Cerebellar cortex (tissue), 1 donor: ENCODE data around the gene HSF4.
A peak's percentile ranks its signal among the peaks of the same experiment; 100 is the strongest.

Experiments used
- DNase-seq: peaks from one replicate; pipeline ENCODE4 v3.0.0-alpha.2; 2015; ENCODE audit warnings: low spot score

HSF4 gene

DNA sequence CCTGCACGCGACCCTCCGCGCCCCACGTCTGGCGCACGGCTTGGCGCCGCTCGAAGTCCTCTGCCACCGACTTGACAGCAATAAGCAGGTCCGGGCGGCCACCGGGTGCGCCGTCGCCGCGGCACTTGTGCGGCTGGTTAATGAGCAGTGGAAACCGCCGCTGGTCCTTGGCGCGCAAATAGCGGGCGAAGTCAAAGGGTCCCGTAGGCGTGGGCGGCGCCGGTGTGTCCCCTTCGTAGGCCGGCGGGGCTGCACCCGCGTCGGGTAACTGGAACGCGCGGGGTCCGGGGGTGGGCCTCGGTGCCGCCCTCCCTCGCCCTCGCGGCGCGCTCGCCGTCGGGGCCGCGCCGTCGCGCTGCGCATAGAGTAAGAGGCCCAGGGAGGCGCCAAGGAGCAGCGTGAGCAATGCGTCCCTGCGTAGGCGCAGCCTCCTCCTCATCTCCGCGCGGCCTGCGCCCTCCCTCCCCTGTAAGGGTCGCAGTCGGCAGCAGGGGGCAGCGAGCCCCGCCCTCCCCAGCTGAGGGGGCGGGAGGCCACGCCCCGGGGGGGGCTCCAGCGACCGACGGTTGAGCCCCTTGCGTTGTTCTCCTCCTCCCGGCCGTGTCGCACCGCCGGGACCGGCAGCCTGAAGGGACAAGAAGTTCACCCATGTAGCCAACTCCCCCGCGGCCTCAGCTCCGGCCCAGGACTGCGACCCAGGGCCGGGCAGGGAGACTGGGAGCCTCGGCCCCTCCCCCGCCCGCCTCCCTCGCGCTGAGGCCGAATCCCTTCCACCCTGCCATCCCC lies 14.3 kb upstream of the HSF4 start:
- DNase-seq, result no peak

DNA sequence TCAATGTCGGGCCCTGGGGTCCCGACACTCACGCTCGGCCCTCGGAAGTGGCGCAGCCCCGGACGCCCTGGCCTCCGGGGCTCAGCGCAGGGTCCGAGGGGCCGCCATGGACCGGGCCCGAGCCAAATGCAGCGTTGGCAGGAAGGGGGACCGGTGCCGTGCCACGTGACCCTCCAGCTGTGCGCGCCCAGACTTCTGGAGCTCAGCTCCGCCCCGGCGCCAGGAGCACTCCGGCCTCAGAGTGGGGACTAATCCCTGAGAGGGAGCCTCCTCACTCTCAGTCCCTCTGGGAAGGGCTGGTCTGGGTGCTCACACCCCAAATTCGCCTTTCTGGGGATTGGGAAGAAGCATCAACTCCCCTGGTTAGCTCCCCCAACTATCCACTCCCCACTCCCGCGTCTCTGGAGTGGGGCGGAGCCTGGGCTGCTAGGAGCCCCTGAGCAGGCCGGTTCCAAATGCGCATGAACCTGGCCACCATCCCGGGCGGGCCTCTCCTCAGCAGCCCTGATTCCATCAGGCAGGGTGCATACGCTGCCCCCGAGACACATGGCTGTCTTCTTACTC lies 13.6 kb upstream of the HSF4 start, which contains the start of gene B3GNT9:
B3GNT9 (minus strand) TSS at position 166 of the 564 bp plus-strand sequence. CDS start 513 bp downstream, outside the sequence.
- no peak for DNase-seq

DNA sequence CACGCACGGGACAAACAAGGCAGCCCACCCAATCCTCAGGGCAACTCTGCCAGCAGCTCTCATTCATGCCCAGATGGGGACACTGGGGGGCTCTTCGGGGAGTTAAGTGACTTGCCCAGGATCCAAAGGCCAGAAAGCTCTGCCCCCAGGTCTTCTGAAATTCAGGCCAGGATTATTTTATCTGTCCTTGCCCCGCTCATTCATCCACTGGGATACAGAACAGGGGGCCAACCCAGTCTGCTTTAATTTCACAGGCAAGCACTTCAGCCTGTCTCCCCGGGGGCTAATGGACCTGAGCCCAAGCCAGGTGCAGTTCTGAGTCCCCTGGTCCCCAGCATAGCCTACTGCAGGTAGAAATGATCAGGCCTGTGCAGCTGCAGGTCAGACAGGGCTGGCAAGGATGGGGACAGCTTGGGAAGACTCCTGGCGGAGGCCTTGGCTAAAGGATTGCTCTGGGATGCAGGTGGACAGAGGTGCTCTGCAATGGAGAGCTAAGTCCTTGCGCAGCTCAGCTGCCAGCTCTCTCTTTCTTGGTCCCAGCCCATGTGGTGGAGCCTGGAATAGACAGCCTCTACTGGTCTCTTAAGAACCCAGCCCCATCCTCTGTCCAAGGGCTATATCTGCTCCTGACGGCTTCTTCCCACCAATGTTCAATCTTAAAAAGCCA lies 13.0 kb upstream of the HSF4 start:
- no peak for DNase-seq

DNA sequence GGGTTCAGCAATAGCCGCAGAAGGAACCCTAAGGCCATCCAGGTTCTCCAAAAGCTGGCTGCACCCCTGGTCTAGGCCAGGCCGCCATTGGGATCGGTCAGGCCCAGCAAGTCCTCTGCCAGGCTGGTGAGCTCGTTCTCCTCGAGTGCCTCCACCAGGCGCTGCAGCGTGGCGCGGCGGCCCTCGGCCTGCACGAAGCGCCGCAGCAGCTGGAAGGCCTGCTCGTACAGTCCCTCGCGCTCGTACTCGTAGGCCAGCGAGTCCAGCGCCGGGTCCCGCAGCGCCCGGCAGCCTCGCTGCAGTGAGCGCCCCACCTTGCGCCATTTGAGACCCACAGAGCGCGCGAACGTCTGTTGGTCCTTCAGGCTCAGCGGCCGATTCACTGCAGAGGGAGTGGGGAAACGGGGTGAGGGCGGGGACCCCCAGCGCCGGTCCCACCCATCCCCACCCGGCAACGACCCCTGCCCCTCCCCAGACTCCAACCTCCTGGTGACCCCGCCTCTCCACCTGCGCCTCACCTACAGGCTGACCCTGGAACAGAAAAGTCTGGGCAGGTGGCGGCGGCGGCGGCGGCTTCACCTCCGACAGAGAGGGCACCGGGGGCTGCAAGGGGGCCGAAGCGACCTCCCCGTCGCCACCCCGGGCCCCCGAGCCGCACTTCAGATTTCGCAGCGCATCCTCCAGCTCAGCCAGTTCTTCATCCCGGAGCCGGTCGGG lies 9.8 kb upstream of the HSF4 start:
- no peak for DNase-seq

DNA sequence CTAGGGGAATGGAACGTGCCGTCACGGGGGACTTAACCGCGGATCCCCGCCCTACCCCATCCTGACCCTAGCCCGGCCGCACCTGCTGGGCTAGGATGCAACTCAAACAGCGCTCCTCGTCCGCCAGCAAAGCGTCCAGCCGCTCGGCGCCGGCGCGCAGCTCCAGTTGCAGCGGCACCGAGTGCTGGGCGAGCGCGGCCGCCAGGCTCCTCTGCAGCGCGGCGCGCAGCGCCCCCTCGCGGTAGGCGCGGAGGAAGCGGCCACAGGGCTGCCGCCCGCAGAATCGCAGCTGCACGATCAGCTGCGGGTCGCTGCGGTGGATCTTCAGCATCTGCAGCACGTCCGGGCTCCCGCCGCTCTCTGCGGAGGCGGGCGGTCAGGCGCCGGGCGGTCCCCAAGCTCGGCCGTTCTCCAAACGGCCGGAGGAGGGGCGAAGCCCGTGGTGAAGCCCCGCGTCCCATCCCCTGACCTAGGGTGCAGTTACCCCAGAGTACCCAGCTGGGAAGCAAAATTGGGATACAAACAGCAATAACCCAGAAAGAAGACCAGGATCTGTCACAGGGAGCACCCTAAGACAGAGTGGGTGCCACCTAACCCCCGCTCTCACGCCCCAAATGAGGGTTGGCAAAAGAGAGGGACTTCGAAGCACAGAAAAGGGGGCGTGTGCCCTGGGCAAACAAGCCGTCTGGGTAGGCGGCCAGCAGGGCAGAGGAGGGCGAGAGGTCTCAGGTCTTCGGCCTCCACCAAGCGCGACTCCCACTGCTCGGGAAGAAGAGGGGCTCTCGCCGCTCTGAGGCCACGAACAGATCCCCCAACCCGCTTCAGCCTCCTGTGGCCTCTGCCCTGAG lies 9.0 kb upstream of the HSF4 start:
- no peak for DNase-seq

DNA sequence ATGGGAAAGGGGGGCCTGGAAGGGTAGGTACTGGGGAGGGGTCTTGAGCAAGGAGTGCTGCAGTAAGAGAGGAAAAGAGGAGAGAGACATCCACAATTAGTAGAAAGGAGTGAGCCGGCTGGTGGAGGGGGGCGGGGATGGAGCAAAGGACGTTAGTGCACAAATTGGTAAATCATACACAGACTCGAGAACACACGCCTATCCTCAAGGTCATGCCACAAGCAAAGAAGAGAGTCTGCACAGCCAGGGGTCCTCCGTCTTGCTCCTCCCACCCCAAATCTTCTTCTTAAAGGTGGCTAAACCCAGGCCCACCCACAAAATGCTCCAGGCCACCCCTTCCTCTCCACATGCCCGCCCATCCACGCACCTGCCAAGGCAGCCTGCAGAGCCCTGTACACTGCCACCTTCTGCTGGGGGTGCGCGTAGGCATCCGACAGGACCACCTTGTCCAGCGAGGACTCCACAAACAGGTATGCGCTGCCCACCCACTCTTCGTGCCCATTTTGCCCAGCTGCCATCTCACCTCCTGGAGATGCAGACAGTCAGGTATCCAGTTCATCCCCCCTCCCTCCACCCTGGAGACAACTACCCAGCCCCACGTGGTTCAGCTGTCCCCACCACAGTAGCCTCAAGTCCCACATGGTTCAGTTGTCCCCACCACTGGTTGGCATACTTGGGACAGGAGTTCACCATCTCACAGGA lies 8.3 kb upstream of the HSF4 start:
- no peak for DNase-seq

DNA sequence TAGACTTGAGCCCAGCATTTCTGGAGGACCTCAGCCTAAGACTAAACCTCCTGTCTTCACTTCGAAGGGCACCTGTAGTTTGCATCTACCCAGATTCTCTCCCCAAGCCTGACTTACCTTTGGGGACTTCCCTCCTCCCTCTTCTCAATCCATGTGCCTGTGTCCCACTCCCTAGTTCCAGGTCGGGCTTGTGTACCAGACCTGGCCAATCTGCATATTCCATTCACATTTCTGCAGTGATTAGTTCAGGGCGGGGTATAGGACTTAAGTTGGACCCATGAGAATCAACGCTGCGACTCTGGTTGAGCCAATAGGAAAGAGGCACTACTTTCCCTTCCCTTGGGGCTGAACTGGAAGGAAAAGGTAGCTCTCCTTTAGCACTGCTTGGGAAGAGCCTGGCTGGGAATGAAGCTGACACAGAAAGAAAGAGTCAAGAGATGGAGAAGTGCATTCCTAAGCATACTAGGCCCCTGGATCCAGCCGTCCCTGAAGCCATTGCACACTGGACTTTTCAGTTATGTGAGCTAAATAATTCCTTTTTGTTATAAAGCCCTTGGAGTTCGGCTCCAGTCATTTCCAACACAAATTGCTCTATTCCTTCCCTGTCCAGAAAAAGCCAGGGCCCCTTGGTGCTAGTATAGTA lies 7.3 kb upstream of the HSF4 start:
- no peak for DNase-seq

DNA sequence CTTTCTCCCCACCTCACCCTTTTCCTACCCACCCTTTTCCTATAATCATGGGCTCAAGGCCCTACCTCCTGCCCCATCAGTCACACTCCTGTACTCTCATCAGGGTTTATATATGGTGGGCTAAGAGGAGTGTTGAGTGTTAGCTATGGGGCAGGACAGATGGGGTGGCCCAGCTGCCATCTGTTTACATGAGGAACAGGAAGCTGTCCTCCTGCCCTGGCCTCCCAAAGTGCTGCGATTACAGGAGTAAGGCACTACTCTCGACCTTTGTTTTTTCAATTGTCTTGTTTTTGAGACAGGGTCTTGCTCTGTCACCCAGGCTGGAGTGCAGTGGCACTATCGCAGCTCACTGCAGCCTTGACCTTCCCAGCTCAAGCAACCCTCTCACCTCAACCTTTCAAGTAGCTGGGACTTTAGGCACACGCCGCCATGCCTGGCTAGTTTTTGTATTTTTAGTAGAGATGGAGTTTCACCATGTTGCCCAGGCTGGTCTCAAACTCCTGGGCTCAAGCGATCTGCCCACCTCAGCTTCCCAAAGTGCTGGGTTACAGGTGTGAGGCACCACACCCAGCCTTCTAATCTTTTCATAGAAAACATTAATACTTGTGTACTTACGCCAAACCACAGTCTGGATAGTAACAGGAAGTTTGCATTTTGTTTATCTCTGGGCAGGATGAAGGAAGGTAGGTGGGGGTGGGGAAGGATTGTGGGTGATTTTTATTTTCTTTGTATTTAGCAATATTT lies 6.5 kb upstream of the HSF4 start:
- DNase-seq, result no peak

DNA sequence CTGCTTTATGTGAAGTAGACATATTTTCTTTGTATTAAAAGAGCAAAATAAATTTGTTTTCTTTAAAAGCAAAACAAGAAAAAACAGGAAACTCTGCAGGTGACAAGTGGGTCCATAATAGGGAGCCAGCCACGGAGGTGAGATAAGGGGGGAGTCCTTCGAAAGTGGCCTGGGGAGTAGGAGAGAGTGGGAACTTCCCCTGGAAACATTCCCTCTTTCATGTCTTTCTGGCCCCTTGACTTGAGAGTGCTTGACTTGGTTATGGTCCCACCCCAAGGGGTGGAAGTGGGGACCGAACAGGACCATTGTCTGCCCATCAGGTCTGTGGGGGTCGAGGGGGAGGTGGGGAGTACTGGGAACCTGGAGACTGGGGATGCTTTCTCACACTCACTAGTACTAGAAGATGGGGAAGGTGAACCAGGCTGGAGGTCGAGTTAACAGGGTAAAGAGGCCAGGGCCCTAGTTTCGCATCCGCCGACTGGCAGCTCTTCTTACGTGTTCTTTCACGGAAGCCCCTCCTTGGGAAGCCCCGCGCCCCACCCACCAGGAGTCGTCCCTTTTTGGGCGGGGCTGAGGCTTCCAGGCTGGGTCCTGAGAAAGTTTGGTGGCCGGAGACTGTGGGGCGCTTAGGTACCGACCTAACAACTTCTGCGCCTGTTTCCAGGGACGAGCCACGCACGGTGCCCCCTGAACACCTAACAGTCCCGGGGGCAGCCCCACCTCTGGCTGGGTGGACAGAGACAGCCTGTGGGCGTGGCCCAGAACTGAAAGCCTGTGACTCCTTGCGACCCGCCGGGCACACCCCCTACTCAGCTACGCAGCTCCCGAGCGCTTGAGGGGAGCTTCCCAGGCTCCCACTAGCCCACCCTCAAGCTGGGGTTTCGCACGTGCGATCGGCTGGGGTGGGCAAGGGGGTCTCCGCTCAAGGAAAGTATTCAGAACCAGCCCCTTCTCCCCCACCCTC lies 5.6 kb upstream of the HSF4 start:
- no peak for DNase-seq

DNA sequence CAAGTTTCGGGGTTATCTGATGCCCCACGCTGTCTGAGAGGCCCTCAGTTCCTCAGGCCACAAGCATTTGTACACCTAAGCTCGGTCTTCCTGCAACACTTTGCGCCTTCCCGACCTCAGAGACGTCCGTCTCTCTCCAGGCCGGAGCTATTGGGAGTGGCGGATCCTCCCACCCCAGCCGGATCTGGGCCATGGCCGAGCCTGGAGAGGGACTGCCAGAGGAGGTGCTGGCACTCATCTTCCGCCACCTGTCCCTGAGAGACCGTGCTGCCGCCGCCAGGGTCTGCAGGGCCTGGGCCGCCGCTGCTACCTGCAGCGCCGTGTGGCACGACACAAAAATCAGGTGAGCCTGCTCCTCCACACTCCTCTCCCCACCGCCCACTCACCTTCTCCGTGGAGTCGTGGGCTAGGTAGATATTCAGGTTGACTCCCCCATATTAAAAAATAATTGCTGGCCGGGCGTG lies 2.9 kb upstream of the HSF4 start:
- peak; percentile 79 for DNase-seq

DNA sequence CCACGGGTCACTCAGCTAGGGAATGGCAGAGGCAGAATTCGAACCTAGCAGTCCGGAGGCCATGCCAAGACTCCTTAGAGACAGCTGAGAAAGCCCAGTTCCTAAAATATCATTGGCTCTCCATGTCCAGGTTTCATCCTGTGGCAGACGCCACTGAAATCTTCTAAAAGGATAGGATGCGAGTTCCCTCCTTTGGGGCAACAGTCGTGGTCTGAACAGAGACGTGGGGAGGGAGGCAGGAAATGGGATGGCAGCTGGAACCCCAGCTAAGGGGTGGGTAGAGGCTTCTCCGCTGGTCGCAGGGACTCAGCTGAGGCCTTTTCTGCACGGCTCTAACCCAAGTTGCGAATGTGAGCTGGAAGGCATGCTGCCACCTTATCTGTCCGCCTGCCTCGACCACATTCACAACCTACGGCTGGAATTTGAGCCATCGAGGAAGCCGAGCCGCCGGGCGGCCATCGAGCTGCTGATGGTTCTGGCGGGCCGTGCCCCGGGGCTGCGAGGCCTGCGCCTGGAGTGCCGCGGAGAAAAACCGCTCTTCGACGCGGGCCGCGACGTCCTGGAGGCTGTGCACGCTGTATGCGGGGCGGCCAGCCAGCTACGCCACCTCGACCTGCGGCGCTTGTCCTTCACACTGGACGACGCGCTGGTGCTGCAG lies 1.9 kb upstream of the HSF4 start:
- peak; percentile 73 for DNase-seq

DNA sequence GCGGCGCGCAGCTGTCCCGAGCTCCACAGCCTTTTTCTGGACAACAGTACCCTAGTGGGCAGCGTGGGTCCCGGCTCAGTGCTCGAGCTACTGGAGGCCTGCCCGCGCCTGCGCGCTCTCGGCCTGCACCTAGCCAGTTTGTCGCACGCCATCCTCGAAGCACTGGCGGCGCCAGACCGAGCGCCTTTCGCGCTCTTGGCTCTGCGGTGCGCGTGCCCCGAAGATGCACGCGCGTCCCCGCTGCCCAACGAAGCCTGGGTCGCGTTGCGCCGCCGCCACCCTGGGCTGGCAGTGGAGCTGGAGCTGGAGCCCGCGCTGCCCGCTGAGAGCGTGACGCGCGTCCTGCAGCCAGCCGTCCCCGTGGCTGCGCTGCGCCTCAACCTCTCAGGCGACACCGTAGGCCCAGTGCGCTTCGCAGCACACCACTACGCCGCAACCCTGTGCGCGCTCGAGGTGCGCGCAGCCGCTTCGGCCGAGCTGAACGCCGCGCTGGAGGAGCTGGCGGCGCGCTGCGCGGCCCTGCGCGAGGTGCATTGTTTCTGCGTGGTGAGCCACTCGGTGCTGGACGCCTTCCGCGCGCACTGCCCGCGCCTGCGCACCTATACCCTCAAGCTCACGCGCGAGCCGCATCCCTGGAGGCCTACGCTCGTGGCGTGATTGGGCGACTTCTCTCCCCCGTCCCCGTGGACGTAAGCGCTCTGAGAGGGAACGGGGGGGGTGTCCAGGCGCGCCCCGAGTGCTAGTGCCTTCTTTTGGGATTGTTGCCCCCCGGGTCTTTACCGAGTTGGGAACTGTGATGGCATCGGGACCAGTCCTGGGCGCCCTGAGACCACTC lies 1.2 kb upstream of the HSF4 start:
- DNase-seq, result peak; percentile 81

DNA sequence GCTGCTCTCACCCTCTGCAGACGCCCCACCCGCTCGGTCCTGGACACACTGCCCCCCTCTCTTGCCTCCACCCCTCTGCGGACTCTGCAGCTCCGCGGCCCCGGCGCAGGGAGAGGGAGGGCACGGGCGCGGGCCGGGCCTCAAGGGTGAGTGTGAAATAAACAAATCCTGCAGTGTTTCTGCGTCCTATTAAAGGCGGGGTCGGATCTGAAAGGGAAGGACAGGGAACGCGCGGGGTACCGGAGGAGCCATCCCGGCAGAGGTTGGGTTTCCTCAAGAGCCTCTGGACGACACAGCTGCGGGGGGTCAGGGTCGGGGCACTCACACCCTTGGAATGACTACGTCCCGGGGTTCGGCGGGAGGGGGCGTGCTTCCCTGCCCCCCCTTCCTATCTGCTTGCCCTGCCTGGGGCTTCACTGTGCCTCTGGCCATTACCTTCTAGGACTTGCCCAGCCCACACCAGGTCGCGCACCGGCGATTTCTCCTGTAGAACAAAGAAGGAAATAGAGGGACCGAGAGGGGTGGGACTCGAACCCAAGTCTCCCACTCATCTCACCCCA lies 466 bp upstream of the HSF4 start:
- DNase-seq, result no peak

DNA sequence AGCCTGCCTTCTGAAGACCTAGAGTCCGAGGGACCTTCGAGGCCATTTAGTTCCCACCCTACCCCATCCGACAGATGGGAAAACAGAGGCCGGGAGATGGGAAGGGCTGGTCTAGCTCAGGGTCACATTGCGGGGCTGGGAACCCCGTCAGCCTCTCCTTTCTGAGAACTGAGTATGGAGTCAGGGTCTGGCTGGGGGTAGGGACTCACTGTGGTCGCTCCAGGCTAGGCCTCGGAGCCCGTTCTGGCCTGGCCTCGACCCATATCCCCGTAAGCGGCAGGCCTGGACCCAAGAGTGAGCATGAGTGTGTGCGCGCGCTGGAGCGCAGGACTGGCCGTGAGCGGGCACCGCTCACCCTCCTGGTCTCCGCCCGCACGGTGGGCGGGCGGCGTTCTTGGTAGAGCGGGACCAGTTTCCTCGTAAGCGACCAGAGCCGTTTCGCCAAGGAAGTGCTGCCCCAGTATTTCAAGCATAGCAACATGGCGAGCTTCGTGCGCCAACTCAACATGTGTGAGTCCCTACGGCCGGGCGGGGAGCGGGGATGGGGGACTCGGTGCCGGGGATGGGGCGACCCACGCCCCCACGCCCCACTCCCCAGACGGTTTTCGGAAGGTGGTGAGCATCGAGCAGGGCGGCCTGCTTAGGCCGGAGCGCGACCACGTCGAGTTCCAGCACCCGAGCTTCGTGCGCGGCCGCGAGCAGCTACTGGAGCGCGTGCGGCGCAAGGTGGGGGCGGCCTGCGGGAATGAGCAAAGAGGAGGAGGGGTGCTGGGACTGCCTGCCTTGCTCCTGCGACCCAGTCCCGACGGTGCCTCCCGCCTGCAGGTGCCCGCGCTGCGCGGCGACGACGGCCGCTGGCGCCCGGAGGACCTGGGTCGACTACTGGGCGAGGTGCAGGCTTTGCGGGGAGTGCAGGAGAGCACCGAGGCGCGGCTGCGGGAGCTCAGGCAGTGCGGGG lies 855 bp downstream of the HSF4 start:
- no peak for DNase-seq

DNA sequence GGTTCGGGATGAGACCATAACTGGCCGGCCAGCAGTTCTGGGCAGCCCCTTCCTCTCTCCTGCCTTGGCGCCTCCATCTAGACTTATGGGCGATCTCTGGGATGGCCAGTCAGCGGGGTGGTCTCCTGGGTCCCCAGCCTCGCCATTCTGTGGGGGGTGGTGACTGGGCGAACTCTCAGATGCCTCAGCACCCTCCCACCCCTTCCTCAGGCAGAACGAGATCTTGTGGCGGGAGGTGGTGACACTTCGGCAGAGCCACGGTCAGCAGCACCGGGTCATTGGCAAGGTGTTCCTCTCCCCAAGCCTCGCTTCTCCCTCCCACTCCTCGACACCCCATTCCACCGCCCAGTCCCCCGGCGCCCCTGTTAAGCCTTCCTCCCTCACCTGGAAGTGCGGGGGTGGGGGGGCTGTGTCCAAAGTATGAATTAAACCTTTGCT lies 1.6 kb downstream of the HSF4 start:
- DNase-seq, result no peak
